Right cardiac atrium (tissue), 5 donors: ENCODE measurements around the gene PRRT1. TPM values are rescaled to one million over a fixed set of nuclear protein-coding genes. Genes with fewer than 3 reads are reported as not detected.

Experiments used
- ATAC-seq, 2 donors: fragments of 200-7000 bp; cut with Tn5 transposase; one replicate each; pipeline versions ENCODE4 v1.8.0 to v1.9.1; 2020; ENCODE audit warnings: moderate library complexity in 2 of 2, mild to moderate bottlenecking in 1 of 2
- DNase-seq, 3 donors: peaks; one replicate each; pipeline ENCODE4 v3.0.0-alpha.2; 2020
- H3K27ac ChIP-seq: one replicate; pipeline ENCODE4 v1.5.1; 2013; ENCODE audit warnings: mild to moderate bottlenecking, low read length, control low read depth, moderate library complexity
- H3K27me3 ChIP-seq: one replicate; pipeline ENCODE4 v1.6.1; 2013; ENCODE audit not compliant: control insufficient read depth, insufficient read depth
- H3K4me1 ChIP-seq: one replicate; pipeline ENCODE4 v1.6.1; 2013; ENCODE audit warnings: low read length; ENCODE audit not compliant: control insufficient read depth, insufficient read depth
- H3K4me3 ChIP-seq: one replicate; pipeline ENCODE4 v1.5.1; 2013; ENCODE audit warnings: low read length, control low read depth
- H3K9me3 ChIP-seq: one replicate; pipeline ENCODE4 v1.6.1; 2013; ENCODE audit warnings: low read length; ENCODE audit not compliant: control insufficient read depth
- WGBS: extraction: QIAGEN DNeasy Blood & Tissue Kit; methylation state at CpG from one replicate; pipeline ENCODE4 v1.1.7; 2013; 5-methylcytosine and 5-hydroxymethylcytosine counted together
- intact Hi-C, 4 donors: fragments of 100-400 bp; cut with DNase I; formaldehyde crosslinking; loops; one replicate each; pipeline versions ENCODE4 v1.11.0 to v1.14.0; 2022 to 2023
- polyA plus RNA-seq: library from polyadenylated mRNA; stranded (reverse); fragments of 200-250 nt; gene quantifications from one replicate; pipeline ENCODE4 v1.2.3, GENCODE V29; 2013
- total RNA-seq, 4 donors: library from RNA; stranded (reverse); fragmentation: NEBNext Ultra II Directional; extraction: Animal tissue kit (Norgen Biotek cat#: 25700); gene quantifications; one replicate each; pipeline ENCODE4 v1.2.1, GENCODE V29; 2021
- donor health status: healthy with polysubstance abuse.
- donor health status: DM: no; HTN: yes; CAD: no.
- donor health status: DM: no; HTN: no; CAD: no.
- donor health status: DM: no; HTN: yes; CAD: no; lungs with severe emphysema.
- donor health status: DM: yes; HTN: yes; CAD: no.

PRRT1 gene
- total and polyA plus RNA-seq, 5 donors: 1.5 to 3.3 (median 1.9) TPM

- ATAC-seq (no peak), DNase-seq (peak in 1 of 3 donors; percentile 46)
- Histone ChIP-seq H3K4me1 (no peaks in the 10 kb centered on the region), H3K27me3 (no peaks in the 10 kb centered on the region), H3K9me3 (no peaks in the 10 kb centered on the region), H3K4me3 (no peak overlapping the region), H3K27ac (no peak overlapping the region)
- 89% methylated on average over 11 of the region's 11 CpGs for WGBS
- intact Hi-C loops: loop anchor here in 1 of 4 donors (10.0 kb wide), 1 partner anchor 45 kb away; the partner anchor contains the start of gene ATF6B
Observed at GRCh38 chr6:32170294-32170693, 18.6 kb upstream of the PRRT1 start.

GRCh38 chr6:32168807-32169591, 17.3 kb upstream of the PRRT1 start:
- H3K9me3 ChIP-seq: no peaks in the 10 kb centered on the region
- H3K4me3 ChIP-seq: no peak overlapping the region
- 72% methylated on average over 11 of the region's 11 CpGs for WGBS
- no peak overlapping the region for H3K27ac ChIP-seq
- H3K27me3 ChIP-seq: no peaks in the 10 kb centered on the region
- DNase-seq (peak in 2 of 3 donors; percentile 35 to 60), ATAC-seq (peak in 1 of 2 donors; percentile 6)
- no peaks in the 10 kb centered on the region for H3K4me1 ChIP-seq
- intact Hi-C loops: no loop called here

GRCh38 chr6:32168350-32168749, 16.6 kb upstream of the PRRT1 start:
- no peaks in the 10 kb centered on the region for H3K4me1 ChIP-seq
- DNase-seq (peak in 1 of 3 donors; percentile 10), ATAC-seq (no peak)
- intact Hi-C loops: no loop called here
- no peaks in the 10 kb centered on the region for H3K27me3 ChIP-seq
- H3K27ac ChIP-seq: no peak overlapping the region
- no peaks in the 10 kb centered on the region for H3K9me3 ChIP-seq
- WGBS: 66% methylated on average over 2 of the region's 2 CpGs
- H3K4me3 ChIP-seq: no peak overlapping the region

- intact Hi-C loops: no loop called here
- H3K9me3 ChIP-seq: no peaks in the 10 kb centered on the region
- 35% methylated on average over 6 of the region's 6 CpGs for WGBS
- ATAC-seq: peak in 1 of 2 donors; percentile 16
- H3K4me3 ChIP-seq: no peak overlapping the region
- H3K27me3 ChIP-seq: no peaks in the 10 kb centered on the region
- DNase-seq: peak in 1 of 3 donors; percentile 15
- no peak overlapping the region for H3K27ac ChIP-seq
- H3K4me1 ChIP-seq: no peaks in the 10 kb centered on the region
Observed at GRCh38 chr6:32167761-32168262, 16.1 kb upstream of the PRRT1 start.

GRCh38 chr6:32167154-32167760, 15.5 kb upstream of the PRRT1 start:
- intact Hi-C loops: no loop called here
- Histone ChIP-seq H3K9me3 (no peaks in the 10 kb centered on the region), H3K27me3 (no peaks in the 10 kb centered on the region), H3K27ac (no peak overlapping the region), H3K4me1 (no peaks in the 10 kb centered on the region), H3K4me3 (no peak overlapping the region)
- DNase-seq (peak in 2 of 3 donors; percentile 53 to 58), ATAC-seq (no peak)
- WGBS: 77% methylated on average over 32 of the region's 32 CpGs

GRCh38 chr6:32166411-32167061, 14.8 kb upstream of the PRRT1 start:
- DNase-seq (peak in 2 of 3 donors; percentile 61 to 70), ATAC-seq (no peak)
- Histone ChIP-seq H3K27me3 (no peaks in the 10 kb centered on the region), H3K9me3 (no peaks in the 10 kb centered on the region), H3K27ac (no peak overlapping the region), H3K4me1 (no peaks in the 10 kb centered on the region), H3K4me3 (no peak overlapping the region)
- intact Hi-C loops: no loop called here
- WGBS: 79% methylated on average over 30 of the region's 30 CpGs

GRCh38 chr6:32164295-32164694, 12.6 kb upstream of the PRRT1 start, which contains the start of gene EGFL8:
TSS of gene EGFL8 (plus strand) at chr6:32164595. CDS start at chr6:32166166, 1,571 bp downstream.
- Histone ChIP-seq H3K4me1 (no peaks in the 10 kb centered on the region), H3K27ac (no peak within 1 kb of the TSS), H3K4me3 (no peak within 1 kb of the TSS), H3K27me3 (no peaks in the 10 kb centered on the region), H3K9me3 (no peaks in the 10 kb centered on the region)
- ATAC-seq (no peak), DNase-seq (no peak)
- intact Hi-C loops: no loop called here

- intact Hi-C loops: no loop called here
- peak in 1 of 3 donors; percentile 66 for DNase-seq
- Histone ChIP-seq H3K4me3 (no peak overlapping the region), H3K27ac (no peak overlapping the region), H3K27me3 (no peaks in the 10 kb centered on the region), H3K9me3 (no peaks in the 10 kb centered on the region), H3K4me1 (no peaks in the 10 kb centered on the region)
- peak; percentile 25 to 47 for ATAC-seq
- 81% methylated on average over 7 of the region's 7 CpGs for WGBS
Observed at GRCh38 chr6:32163559-32164258, 12.0 kb upstream of the PRRT1 start.

- no peak for ATAC-seq
- Histone ChIP-seq H3K4me1 (peaks cover 5% of the 10 kb centered on the region), H3K4me3 (no peak overlapping the region), H3K27me3 (no peaks in the 10 kb centered on the region), H3K9me3 (no peaks in the 10 kb centered on the region), H3K27ac (no peak overlapping the region)
- no peak for DNase-seq
- intact Hi-C loops: no loop called here
Observed at GRCh38 chr6:32158052-32158451, 6.3 kb upstream of the PRRT1 start.

GRCh38 chr6:32156891-32157290, 5.2 kb upstream of the PRRT1 start:
- ATAC-seq (no peak), DNase-seq (no peak)
- WGBS: 89% methylated on average over 9 of the region's 9 CpGs
- Histone ChIP-seq H3K27ac (no peak overlapping the region), H3K27me3 (no peaks in the 10 kb centered on the region), H3K9me3 (no peaks in the 10 kb centered on the region), H3K4me3 (no peak overlapping the region), H3K4me1 (peaks cover 5% of the 10 kb centered on the region)
- intact Hi-C loops: no loop called here
